SKM-1 treated with dmso at 0.1 percent for 144 hours (cell line): ENCODE results near the gene PTGFR.

Source experiments
- DNase-seq: peaks from one replicate; lab custom pipeline; 2025; ENCODE audit not compliant: unreplicated experiment; lab: John Stamatoyannopoulos, UW

PTGFR gene, protein sequence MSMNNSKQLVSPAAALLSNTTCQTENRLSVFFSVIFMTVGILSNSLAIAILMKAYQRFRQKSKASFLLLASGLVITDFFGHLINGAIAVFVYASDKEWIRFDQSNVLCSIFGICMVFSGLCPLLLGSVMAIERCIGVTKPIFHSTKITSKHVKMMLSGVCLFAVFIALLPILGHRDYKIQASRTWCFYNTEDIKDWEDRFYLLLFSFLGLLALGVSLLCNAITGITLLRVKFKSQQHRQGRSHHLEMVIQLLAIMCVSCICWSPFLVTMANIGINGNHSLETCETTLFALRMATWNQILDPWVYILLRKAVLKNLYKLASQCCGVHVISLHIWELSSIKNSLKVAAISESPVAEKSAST

DNA sequence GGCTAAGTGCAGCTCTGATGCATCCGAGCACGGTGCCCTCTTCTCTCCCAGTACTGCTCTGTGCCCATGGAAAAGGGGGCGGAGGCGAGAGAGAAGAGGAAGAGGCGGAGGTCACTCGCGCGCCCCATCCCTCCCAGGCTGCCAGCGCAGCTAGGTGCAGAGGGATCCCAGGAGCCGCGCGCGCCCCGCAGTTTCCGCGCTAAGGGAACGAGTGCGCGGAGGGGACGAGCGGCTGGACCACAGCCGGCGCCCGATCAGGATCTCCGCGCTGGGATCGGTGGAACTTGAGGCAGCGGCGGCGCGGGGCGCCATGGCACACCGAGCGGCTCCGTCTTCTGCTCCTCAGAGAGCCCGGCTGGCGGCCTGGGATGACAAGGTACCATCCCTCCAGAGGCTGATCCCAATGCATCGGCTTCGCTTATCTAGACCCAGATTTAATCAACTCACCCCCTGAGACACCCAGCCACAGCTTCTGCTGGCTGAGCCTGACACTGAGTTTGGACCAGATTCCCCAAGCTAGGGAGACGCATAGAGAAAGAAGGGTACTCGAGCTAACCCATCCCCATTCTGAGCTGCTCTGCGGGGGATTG is at the start of gene PTGFR:
TSS of gene PTGFR (plus strand) at position 114 of the 590 bp plus-strand sequence. CDS start 1,770 bp downstream, outside the sequence.
- no peak for DNase-seq

DNA sequence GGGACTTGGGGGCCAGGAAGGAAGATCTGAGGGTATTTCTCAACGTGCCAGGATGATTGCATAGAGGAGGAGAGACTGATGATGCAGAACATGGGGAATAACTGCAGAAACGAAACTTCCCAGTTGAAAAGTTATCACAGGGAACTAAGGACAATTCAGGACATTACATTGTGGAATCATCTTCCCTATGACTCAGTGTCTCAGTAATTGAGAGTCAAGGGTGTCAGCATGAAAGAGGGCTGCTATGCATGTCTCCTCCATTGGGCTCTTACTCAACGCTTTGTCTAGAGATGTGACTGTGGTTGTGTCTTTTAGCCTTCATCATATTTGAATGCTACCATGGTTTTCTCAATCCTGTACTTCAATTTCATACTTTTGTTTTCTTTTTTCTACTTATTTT is 48.9 kb upstream of the PTGFR start:
- DNase-seq = no peak

DNA sequence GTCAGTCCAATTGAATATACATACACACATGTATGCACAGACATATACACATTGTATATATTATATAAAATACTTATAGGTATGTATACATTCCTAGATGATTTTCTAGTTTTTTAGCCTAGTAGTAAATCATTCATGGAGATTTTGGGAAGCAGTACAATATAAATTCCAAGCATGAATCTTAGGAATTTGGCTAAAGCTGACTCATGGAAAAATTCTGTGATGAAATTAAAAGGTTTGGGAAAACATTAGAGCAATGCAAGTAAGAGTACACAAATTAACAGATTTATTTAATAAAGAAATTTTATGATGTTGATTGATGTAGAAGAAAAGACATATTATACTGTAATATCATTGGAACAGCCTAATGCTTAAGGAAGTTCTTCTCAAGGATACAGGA is 43.7 kb upstream of the PTGFR start:
- DNase-seq = no peak

DNA sequence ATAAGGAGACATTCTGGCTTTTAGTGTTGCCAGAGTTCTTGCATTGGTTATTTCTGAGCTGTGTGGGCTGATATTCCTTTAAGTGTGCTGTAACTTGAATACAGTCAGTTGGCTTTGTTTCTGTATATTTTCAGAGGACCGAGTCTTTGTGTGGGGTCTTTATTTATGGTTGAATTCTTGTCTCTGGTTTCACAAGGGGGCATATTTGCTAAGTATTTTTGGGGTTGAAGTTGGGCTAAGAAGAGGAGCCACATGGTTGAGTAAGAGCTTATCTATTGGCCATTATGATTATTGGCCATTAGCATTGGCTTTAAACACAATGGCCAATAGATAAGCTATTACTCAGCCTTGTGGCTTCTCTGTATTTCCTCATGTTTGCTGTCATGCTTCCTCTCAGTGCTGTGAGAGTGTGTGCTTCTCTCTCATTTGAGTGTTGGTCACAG is 26.3 kb upstream of the PTGFR start:
- no peak for DNase-seq

DNA sequence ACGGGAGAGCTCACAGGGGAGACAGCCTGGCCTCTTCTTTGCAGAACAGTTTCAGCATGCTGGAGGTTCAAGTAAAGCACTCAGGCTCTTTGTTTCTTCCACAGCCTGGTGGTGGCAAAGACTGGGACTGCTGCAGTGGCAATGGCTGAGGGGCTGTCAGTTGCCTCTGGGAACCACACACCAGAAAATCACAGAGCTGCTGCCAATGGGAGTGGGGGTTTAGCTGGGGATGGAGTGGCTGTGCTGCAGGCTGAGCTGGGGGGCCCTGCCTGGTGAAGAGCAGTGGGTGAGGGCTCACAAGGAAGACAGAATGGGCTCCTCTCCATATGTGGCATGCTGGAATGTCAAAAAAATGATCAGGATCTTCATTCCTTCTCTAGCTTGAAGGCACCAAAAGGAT is 25.6 kb upstream of the PTGFR start:
- no peak for DNase-seq

DNA sequence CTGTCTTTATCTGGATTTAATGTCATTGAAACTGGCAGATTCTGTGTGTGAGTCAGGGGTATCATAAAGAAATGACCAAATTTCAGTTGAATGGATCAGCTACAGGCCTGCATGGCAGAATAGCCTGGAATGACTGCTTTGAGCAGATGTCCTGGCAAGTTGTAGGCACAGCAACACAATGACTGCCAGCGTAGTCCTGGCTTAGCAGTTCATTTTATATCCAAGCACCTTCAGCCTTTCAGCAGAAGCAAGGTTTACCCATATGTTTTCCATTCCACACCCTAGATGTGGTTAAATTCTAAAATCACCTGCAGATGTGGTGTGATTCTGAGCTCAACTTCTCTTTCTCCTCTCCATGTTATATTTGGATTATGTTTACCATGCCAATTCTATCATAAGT is 22.3 kb upstream of the PTGFR start:
- no peak for DNase-seq

DNA sequence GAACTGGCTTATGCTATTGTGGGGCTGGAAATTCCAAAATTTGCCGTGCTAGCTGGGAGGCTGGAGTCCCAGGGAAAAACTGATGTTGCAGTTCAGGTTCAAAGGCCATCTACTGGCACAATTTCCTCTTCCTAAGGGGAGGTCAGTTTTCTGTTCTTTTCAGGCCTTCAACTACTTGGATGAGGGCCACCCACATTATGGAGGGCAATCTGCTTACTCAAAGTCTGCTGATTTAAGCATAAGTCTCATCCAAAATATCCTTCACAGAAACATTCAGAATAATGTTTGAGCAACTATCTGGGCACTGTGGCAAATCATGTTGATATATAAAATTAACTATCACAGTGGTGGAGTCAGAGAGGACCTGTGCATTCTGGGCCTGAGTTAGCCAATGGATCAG is 21.2 kb upstream of the PTGFR start:
- DNase-seq = no peak

DNA sequence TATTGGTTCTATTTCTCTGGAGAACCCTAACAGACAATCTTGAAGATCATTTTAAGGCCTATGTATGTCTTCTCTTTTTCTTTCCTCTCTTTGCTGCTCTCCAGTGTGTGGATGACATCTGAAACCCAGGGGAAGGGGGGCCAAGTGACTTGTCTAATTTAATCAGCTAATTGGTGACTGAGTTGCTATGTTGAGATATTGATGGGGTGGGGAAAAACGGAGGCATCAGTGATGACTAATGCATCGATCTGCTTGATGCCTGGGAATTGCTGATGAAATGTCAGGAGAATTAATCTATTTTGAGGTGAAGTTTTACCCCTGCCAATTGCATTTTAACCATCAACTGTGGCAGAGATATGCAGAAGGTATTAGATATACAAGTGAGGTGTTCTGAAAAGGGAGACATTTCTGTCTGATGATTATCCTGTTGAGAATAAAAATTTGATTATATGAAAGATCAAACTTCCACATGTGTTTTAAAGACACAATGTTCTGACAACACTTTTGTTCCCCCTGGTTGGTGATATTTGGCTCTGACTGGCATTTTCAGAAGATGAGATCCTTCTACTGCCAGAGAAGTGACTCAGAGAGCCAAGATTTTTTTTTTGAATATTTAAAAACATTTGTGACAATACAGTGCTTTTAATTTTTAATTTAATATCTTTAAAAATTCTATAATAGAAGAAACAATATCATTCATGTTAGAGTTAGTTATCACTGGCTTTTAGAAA is 18.7 kb upstream of the PTGFR start:
- DNase-seq = no peak

DNA sequence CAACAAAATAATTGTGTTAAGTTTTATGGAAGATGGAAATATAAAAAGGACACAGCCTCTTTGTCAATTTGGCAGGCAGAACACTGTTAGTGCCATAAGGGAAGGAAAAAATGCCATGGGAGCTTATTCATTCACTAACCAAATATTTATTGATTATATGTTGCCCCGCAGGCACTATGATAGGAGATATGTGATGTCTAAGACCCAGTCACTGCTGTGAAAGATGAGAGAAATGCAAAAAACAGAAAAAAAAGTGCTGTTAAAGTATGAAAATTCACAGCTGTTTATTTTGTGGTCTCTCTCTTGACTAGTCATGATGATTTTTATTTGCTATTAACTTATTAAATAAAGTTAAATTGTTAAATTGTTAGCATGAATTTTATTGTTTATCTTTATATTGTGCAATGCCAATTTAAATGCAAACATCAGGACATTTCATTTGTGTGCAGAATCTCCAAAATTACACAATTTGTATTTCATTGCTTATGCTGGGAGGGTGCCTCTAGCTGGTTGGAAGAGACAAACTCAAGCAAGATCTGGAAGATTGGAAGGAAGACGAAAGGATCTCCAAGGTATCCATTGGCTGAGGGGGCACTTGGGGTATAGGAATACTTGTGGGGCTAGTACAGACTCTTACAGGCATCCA is 17.8 kb upstream of the PTGFR start:
- DNase-seq = no peak

DNA sequence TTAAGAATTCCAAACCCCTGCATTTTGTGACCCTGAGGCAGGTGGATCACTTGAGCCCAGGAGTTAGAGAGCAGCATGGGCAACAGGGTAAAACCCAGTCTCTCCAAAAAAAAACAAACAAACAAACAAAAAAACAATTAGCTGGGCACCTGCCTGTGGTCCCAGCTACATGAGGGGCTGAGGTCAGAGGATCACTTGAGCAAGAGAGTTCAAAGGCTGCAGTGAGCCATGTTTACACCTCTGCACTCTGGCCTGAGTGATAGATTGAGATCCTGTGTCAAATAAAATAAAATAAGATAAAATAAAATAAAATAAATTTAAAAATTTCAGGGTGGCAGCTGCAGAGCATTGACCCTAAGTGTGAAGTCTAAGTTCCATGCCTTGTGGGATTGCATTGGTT is 16.7 kb upstream of the PTGFR start:
- no peak for DNase-seq

DNA sequence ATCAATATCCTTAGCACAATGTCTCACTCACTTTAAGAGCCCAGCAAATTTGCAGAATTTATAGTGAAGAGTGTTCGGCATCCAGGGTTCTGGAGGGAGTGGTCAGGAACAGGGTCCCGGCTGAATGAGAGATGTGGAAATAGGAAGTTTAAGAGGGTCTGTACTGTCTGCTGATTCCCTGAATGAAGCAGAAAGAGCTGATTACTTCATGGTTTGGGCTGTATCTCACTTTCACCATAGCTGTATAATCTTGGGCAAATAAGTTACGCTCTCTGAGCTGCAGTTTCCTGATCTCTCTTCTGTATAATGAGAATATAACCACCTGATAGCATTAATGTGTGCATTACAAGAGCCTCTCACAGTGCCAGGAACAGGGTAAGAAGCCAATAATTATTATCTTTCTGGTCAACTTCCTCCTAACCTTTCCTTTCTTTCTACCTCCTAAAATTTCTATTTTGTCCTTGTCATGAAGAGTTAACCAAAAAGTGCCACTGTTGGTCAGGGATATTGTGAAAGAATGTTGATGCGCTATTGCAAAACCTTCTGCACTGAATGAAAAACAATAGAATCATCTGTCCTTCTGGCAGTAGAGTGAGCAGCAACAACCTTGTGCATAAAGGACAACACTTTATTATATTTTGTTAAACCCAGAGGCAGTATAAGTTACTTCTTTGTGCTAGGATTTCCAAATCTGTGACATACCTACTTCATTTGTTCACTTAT is 14.7 kb upstream of the PTGFR start:
- DNase-seq = peak; percentile 69

DNA sequence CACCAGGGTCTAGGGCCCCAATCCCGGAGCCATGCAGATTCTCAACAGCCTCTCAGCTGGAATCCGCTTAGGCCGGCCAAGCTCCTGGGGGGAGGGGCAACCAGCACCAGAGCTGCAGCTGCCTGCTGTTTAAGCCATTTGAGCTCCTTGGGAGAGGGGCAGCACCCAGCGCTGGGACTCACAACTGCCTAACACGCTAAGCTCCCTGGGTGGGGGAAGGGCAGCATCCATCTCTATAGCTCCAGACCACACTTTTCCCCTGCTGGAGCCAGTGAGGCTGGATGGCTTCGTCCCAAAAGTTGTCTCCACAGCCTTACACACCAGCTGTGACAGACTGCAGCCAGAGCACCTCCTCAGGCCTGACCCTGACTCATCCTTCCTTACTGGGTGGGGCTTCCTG is 6.9 kb upstream of the PTGFR start:
- no peak for DNase-seq

DNA sequence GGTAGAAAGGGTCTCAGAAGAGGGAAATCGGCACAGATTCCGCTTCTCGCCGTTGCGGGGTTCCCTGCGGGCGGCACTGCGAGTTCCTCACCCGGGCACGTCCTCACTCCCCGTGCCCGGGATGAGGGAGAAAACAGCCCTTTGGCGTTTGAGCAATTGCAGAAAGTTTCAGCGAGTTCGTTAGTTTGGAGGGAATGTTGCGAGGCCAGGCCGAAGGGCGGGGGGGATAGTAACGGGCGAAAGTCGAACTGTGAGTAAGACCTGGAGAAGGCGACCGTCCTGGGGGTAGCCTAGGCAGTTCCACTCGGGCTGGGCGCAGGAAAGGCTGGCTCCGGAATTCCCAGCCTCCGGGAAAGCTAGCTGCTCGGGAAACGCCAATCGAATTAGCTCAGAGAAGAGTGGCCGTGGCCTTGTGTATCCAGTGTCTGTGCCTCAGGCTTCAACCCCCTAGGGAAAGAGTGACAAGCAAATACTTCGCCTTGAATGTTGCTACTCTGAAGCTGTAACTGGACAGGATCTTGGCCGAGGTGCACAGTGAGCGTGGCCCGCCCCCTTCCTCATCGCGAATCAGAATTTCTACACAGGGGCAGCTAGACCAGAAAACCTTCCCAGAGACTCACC is 787 bp downstream of the PTGFR start:
- no peak for DNase-seq

DNA sequence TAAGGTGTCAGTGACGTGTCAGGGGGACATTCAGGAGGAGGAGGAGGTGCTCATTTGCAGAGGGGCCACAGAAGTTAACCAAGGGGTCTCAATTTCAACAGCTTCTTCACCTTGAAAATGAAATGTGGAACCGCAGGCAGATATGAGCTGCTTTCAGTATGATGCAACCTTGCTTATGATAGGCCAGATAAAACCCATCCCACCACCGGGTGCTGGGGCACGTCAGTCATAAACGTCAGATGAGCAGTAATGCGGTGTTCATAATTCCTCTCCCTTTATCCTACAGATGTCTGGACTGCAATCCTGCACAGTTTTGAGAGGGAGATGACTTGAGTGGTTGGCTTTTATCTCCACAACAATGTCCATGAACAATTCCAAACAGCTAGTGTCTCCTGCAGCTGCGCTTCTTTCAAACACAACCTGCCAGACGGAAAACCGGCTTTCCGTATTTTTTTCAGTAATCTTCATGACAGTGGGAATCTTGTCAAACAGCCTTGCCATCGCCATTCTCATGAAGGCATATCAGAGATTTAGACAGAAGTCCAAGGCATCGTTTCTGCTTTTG is 1.7 kb downstream of the PTGFR start:
- DNase-seq = no peak

DNA sequence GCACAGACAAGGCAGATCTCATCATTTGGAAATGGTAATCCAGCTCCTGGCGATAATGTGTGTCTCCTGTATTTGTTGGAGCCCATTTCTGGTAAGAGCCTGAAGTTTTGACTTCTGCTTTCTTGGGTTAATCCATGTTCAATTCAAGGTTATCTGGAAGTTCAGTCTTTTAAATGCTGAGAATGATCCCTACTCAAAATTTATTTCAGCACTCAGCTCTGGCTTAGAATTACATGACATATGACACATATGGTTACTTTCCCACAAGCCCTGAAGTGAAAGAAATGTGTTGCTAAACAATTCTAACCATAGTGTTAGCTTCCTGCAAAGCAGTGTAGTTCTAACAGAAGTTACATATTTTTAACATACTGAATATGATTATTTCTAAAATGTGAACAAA is 2.7 kb downstream of the PTGFR start:
- no peak for DNase-seq

DNA sequence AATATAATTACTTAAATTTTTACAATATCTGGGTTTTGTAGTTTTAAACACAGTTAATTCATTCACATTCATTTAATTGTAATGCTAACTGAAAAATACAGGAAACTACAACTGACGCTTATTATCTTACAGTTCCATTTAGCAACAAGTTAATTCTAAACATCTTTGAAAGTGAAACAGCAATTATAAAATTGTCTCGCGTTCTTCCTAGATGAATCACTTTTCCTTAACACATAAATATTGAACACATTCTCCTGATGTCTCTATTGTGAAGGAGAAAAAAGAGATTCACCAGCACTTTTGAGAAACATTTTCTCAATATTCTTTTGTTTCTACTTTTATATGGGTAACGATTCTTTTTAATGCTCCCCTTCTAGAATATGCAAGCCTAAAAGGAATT is 6.4 kb downstream of the PTGFR start:
- DNase-seq = no peak

DNA sequence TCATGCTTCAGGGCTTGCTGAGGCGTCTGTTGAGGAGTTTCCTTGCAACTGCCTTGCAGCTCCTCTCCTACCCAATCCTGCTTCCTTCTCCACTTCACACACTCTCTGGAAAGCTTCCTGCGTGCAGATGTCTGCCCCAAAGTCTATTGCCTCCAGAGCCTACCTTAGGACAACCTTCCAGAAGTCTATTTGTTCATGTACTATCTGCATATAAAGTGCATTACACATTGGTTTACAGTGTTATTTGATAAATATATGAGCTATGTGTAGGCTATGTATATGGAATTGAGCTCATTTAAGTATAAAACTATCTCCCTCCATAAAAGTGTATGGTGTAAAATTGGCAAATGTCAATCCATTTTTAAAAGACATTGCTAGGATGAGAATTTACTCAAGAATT is 9.8 kb downstream of the PTGFR start:
- DNase-seq = no peak

DNA sequence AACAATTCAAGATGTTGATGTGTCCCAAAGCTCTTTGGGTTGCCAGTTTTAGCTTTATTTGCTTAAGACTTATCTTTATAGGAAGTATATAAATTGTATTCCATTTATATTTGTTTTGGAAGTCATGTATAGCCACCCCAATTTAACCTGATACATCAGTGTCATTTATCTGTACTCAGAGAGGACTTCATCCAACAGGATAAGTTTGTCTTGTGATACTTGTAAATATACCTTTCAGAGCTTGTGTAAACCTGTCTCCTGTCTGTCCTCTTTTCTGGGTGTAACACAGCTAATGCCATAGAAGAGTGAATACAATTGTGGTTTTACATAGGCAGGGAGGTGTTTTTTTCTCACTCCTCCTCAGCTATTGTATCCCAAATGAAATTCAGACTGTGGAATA is 10.4 kb downstream of the PTGFR start:
- no peak for DNase-seq

DNA sequence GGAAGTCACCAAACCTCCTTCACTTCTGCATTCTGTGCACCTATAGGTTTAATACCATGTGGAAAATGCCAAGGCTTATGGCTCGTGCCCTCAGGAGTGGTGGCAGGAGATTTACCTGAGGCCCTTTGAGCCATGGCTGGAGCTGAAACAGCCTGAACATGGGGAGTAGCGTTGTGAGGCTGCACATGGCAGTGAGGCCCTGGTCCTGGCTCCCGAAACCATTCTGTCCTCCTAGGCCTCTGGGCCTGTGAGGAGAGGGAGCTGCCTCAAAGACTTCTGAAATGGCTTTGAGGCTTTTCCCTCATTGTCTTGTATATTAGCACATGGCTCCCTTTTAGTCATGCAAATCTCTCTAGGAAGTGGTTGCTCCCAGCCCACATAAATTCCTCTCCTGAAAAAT is 20.6 kb downstream of the PTGFR start:
- DNase-seq = no peak

DNA sequence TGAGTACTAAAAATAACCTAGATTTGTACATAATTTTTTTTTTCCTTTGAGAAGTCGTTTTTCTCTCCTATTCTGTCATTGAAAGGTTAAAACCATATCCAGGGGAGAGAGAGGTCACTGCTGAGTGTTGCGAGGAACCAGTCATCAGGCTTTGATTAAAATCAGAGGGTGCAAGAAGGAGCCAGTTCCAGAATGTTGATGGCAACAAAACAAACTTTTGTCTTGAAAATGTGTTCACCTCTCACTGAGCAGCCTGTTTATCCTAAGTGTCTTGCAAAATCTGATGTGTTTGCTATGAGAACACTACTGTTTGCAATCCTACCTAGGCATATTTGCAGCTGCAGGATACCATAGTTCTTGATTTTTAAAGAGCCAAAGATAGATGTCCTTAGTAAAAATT is 25.9 kb downstream of the PTGFR start:
- DNase-seq = no peak
